K562 (cell line): ENCODE measurements around the gene GHR.

ENCODE experiments used
- HNRNPL ChIP-seq: fragments of 200-400 bp; formaldehyde crosslinking; IDR thresholded peaks from 2 replicates; pipeline ENCODE4 v1.6.1; 2017; ENCODE audit warnings: low read depth, mild to moderate bottlenecking, low read length
- KLF1 ChIP-seq: fragments of 450-650 bp; IDR thresholded peaks from 2 replicates; pipeline ENCODE4 v1.6.1; 2016; ENCODE audit warnings: missing genetic modification characterization, missing compliant biosample characterization
- MAX ChIP-seq: sonication (generic); formaldehyde crosslinking; IDR thresholded peaks from 2 replicates; pipeline ENCODE4 v1.9.0; 2022; ENCODE audit warnings: mild to moderate bottlenecking, missing genetic modification reagents
- NFYB ChIP-seq: IDR thresholded peaks from 2 replicates; pipeline ENCODE4 v1.6.1; 2011; ENCODE audit warnings: mild to moderate bottlenecking, moderate library complexity; ENCODE audit not compliant: insufficient read length; ENCODE audit errors: extremely low read depth
- POLR2A ChIP-seq: fragments of 450-650 bp; conservative IDR thresholded peaks from 2 replicates; pipeline ENCODE4 v1.6.1; 2016
- POLR2AphosphoS5 ChIP-seq: IDR thresholded peaks from 2 replicates; pipeline ENCODE4 v1.6.1; 2011; ENCODE audit warnings: mild to moderate bottlenecking, low read depth, low read length, moderate library complexity; ENCODE audit not compliant: control insufficient read depth, insufficient read depth
- RAD51 ChIP-seq: fragments of 450-650 bp; IDR thresholded peaks from 2 replicates; pipeline ENCODE4 v1.7.1; 2016; ENCODE audit warnings: low read depth, mild to moderate bottlenecking, borderline replicate concordance
- RNF219 ChIP-seq: fragments of 250-450 bp; sonication (Bioruptor Pico); IDR thresholded peaks from 2 replicates; pipeline ENCODE4 v1.5.0; 2022; ENCODE audit warnings: mild to moderate bottlenecking
- ZNF143 ChIP-seq: sonication (generic); formaldehyde crosslinking; IDR thresholded peaks from 2 replicates; pipeline ENCODE4 v1.9.0; 2022; ENCODE audit warnings: mild to moderate bottlenecking, missing genetic modification reagents
- TF ChIP-seq, protein P1 (sequence below), 2 experiments: fragments of 450-650 bp; formaldehyde crosslinking in 1 of 2; IDR thresholded peaks; 2 replicates each; pipeline versions ENCODE4 v1.4.0 to v1.6.1; 2014 to 2020; ENCODE audit warnings: mild to moderate bottlenecking in 2 of 2, borderline replicate concordance in 1 of 2, low read depth in 1 of 2
- TF ChIP-seq, protein P2 (sequence below), 3 experiments: IDR thresholded peaks in 2 of 3; conservative IDR thresholded peaks in 1 of 3; 2 replicates each; pipeline ENCODE4 v1.5.1; 2011 to 2012; ENCODE audit warnings: low read length in 3 of 3, mild to moderate bottlenecking in 3 of 3, control low read depth in 2 of 3, improper control_type of control experiment in 1 of 3, inconsistent platforms in 1 of 3, low read depth in 1 of 3, mixed read lengths in 1 of 3, moderate library complexity in 1 of 3; ENCODE audit not compliant: insufficient read depth in 2 of 3

DNA sequence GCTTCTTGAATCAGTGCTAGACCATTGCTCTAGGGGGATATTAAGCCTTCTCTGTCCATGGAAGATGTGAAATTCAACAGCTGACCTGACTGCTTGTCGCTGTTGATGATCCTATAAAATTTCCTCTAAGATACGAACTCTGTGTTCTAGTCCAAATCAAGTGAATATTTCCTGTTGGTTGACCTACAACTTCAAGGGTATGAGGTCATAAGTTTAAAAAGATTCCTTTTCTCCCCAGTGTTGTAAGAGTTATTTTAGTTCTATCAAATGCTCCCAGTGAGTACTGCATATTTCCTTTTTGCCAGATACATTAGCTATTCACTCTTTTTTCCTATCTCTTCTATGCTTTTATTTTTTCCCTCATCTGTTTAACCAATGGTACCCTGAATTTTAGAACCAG lies 230.5 kb downstream of the GHR start:
- TF ChIP-seq POLR2A (no peak), KLF1 (tag) (no peak), NFYB (no peak), MAX (no peak), RNF219 (CRISPR knock-in tag) (no peak), POLR2AphosphoS5 (no peak), HNRNPL (no peak), ZNF143 (CRISPR knock-in tag) (no peak), RAD51 (no peak)
- TF ChIP-seq, protein P1, sequence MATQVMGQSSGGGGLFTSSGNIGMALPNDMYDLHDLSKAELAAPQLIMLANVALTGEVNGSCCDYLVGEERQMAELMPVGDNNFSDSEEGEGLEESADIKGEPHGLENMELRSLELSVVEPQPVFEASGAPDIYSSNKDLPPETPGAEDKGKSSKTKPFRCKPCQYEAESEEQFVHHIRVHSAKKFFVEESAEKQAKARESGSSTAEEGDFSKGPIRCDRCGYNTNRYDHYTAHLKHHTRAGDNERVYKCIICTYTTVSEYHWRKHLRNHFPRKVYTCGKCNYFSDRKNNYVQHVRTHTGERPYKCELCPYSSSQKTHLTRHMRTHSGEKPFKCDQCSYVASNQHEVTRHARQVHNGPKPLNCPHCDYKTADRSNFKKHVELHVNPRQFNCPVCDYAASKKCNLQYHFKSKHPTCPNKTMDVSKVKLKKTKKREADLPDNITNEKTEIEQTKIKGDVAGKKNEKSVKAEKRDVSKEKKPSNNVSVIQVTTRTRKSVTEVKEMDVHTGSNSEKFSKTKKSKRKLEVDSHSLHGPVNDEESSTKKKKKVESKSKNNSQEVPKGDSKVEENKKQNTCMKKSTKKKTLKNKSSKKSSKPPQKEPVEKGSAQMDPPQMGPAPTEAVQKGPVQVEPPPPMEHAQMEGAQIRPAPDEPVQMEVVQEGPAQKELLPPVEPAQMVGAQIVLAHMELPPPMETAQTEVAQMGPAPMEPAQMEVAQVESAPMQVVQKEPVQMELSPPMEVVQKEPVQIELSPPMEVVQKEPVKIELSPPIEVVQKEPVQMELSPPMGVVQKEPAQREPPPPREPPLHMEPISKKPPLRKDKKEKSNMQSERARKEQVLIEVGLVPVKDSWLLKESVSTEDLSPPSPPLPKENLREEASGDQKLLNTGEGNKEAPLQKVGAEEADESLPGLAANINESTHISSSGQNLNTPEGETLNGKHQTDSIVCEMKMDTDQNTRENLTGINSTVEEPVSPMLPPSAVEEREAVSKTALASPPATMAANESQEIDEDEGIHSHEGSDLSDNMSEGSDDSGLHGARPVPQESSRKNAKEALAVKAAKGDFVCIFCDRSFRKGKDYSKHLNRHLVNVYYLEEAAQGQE (IDR thresholded peaks at IDR 0.05; ENCODE audit: borderline replicate concordance): no peak
- TF ChIP-seq, protein P1 (CRISPR knock-in tag; IDR thresholded peaks at IDR 0.05; ENCODE audit: low read depth): no peak
- TF ChIP-seq, protein P2, sequence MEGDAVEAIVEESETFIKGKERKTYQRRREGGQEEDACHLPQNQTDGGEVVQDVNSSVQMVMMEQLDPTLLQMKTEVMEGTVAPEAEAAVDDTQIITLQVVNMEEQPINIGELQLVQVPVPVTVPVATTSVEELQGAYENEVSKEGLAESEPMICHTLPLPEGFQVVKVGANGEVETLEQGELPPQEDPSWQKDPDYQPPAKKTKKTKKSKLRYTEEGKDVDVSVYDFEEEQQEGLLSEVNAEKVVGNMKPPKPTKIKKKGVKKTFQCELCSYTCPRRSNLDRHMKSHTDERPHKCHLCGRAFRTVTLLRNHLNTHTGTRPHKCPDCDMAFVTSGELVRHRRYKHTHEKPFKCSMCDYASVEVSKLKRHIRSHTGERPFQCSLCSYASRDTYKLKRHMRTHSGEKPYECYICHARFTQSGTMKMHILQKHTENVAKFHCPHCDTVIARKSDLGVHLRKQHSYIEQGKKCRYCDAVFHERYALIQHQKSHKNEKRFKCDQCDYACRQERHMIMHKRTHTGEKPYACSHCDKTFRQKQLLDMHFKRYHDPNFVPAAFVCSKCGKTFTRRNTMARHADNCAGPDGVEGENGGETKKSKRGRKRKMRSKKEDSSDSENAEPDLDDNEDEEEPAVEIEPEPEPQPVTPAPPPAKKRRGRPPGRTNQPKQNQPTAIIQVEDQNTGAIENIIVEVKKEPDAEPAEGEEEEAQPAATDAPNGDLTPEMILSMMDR (IDR thresholded peaks at IDR 0.05 in 2 of 3, conservative IDR thresholded peaks at IDR 0.05 in 1 of 3; ENCODE audit: insufficient read depth in 2 of 3, low read depth in 1 of 3, low read length in 3 of 3): no peak
